Measurements from ENCODE around the gene PLA2G2F.

- TF ChIP-seq CTCF (IDR thresholded peaks at IDR 0.05) (peak; percentile 92 to 97 (median 94)), POLR2AphosphoS5 (IDR thresholded peaks at IDR 0.05) (no peak), EP300 (IDR thresholded peaks at IDR 0.05) (no peak), POLR2A (IDR thresholded peaks at IDR 0.05) (no peak)
These were observed 12.9 kb downstream of the PLA2G2F start for GRCh38 chr1:20151906-20152598.

Measured in upper lobe of left lung (tissue), 4 donors.